GM23248 (cell line): Measurements from ENCODE around the gene ARHGEF3. TPM values are rescaled to one million over a fixed set of nuclear protein-coding genes. Genes with fewer than 3 reads are reported as not detected.

ENCODE experiments used
- DNase-seq: peaks from one replicate; pipeline ENCODE4 v3.0.0-alpha.2; 2015
- H2AFZ ChIP-seq: fragments of 200-600 bp; sonication (generic); 2 replicates; pipeline ENCODE4 v1.6.1; 2016; ENCODE audit warnings: antibody characterized with exemption
- H3F3A ChIP-seq: fragments of 200-600 bp; sonication (generic); 2 replicates; pipeline ENCODE4 v1.6.1; 2016; ENCODE audit warnings: mild to moderate bottlenecking, antibody characterized with exemption, mixed run types; ENCODE audit not compliant: insufficient read depth
- H3K27ac ChIP-seq: fragments of 200-600 bp; sonication (generic); 2 replicates; pipeline ENCODE4 v1.5.1; 2016; ENCODE audit warnings: mild to moderate bottlenecking
- H3K27me3 ChIP-seq: fragments of 200-600 bp; sonication (generic); replicated peaks from 2 replicates; pipeline ENCODE4 v1.6.1; 2016; ENCODE audit warnings: mild to moderate bottlenecking; ENCODE audit not compliant: insufficient read depth
- H3K36me3 ChIP-seq: fragments of 200-600 bp; sonication (generic); 2 replicates; pipeline ENCODE4 v1.6.1; 2016; ENCODE audit warnings: low read depth, mild to moderate bottlenecking
- H3K4me1 ChIP-seq: fragments of 200-600 bp; sonication (generic); 2 replicates; pipeline ENCODE4 v1.6.1; 2016; ENCODE audit warnings: mild to moderate bottlenecking; ENCODE audit not compliant: insufficient read depth
- H3K4me2 ChIP-seq: fragments of 200-600 bp; sonication (generic); one replicate; pipeline ENCODE4 v1.6.1; 2016; ENCODE audit warnings: mild to moderate bottlenecking; ENCODE audit not compliant: unreplicated experiment
- H3K4me3 ChIP-seq: fragments of 200-600 bp; sonication (generic); 2 replicates; pipeline ENCODE4 v1.5.1; 2016; ENCODE audit warnings: mild to moderate bottlenecking
- H3K79me2 ChIP-seq: fragments of 200-600 bp; sonication (generic); 2 replicates; pipeline ENCODE4 v1.6.1; 2016; ENCODE audit warnings: mild to moderate bottlenecking; ENCODE audit not compliant: insufficient read depth
- H3K9ac ChIP-seq: fragments of 200-600 bp; sonication (generic); 2 replicates; pipeline ENCODE4 v1.6.1; 2016; ENCODE audit warnings: mild to moderate bottlenecking
- H3K9me2 ChIP-seq: fragments of 200-600 bp; sonication (generic); 2 replicates; pipeline ENCODE4 v1.6.1; 2016; ENCODE audit warnings: mixed run types, mild to moderate bottlenecking, moderate library complexity; ENCODE audit not compliant: insufficient read depth
- H3K9me3 ChIP-seq: fragments of 200-600 bp; sonication (generic); one replicate; pipeline ENCODE4 v1.6.1; 2017; ENCODE audit warnings: low read depth
- H4K20me1 ChIP-seq: fragments of 200-600 bp; sonication (generic); 2 replicates; pipeline ENCODE4 v1.6.0; 2016; ENCODE audit not compliant: insufficient read depth
- EZH2 ChIP-seq: fragments of 200-600 bp; sonication (generic); IDR thresholded peaks from 2 replicates; pipeline ENCODE4 v1.6.1; 2018; ENCODE audit warnings: antibody characterized with exemption, mild to moderate bottlenecking; ENCODE audit not compliant: insufficient read depth, poor library complexity, severe bottlenecking
- EZH2phosphoT487 ChIP-seq: fragments of 200-600 bp; sonication (generic); IDR thresholded peaks from 2 replicates; pipeline ENCODE4 v1.6.1; 2018; ENCODE audit warnings: antibody characterized with exemption, moderate library complexity, mild to moderate bottlenecking, low read depth; ENCODE audit not compliant: insufficient read depth
- WGBS, 2 experiments: methylation state at CpG; one replicate each; pipeline ENCODE4 v1.1.6; 2015 to 2017; ENCODE audit warnings: low lambda C conversion rate in 2 of 2, low coverage in 1 of 2; ENCODE audit errors: missing lambda C conversion rate in 2 of 2; 5-methylcytosine and 5-hydroxymethylcytosine counted together
- in situ Hi-C: fragments of 300-500 bp; cut with MboI; formaldehyde crosslinking; loops from 2 replicates; pipeline ENCODE4 v1.15.0; 2020
- polyA plus RNA-seq: library from polyadenylated mRNA; unstranded; fragments of >200 nt; fragmentation: Nextera tagmentation; extraction: Ambion mirVana; gene quantifications from 2 replicates; pipeline ENCODE4 v1.2.1, GENCODE V29; 2016
- total RNA-seq: library from RNA; depleted of rRNA; stranded (reverse); fragments of >200 nt; shearing (Covaris generic); gene quantifications from 2 replicates; pipeline ENCODE4 v1.2.3, GENCODE V29; 2014

The ARHGEF3 gene
- total and polyA plus RNA-seq, 2 experiments from 2014 or later: 1.1 to 3.0 TPM

DNA sequence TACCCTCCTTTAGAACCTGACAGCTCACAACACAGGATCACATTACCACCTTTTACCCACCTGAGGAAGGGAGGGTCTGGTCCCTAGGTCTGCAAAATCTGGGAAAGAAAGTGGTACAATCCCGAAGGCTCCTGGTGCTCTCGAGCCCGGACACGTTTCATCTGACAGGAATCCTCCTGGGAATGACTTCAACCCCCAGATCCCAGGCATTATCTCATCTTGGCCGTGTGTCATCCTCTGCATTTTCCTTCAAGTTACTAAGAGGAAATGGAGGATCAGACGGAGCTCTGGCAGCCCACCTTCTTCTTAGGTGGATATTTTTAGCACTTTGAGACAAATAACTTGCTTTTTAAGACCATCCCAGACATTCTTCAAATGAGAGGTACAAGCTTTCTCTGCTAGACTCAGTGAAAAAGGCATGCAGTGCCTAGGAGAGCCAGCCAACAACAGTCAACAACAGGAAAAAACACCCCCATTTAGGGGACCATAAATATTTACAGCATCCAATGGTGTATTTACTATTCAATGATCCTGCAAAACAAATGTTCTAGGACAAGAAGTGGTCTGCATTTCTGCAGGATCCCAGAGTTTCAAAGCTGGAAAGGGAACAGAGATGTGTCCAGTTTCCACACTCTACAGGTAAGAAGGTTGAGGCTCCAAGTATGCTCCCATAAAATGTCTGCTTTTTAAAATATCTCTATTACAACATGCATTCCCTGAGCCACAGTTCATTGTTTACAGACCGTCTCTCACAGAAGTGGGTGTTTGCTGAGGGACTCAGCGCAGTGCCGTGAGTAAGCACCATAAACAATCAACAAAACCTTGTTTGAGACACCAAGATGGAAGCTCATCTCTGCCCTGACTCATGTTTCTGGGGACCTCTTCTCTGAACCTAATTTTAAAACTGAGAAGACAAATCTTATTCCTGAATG is 38.3 kb upstream of the ARHGEF3 start:
- Histone ChIP-seq H3F3A (peaks cover 13% of the 10 kb centered on the region), H3K4me1 (peaks cover 36% of the 10 kb centered on the region), H2AFZ (peak overlapping the region; percentile 50), H4K20me1 (no peaks in the 10 kb centered on the region), H3K9me3 (no peaks in the 10 kb centered on the region), H3K9me2 (no peaks in the 10 kb centered on the region), H3K4me3 (peak overlapping the region; percentile 24), H3K27me3 (no peaks in the 10 kb centered on the region), H3K36me3 (no peaks in the 10 kb centered on the region), H3K79me2 (no peaks in the 10 kb centered on the region), H3K4me2 (peak overlapping the region; percentile 73), H3K27ac (peak overlapping the region; percentile 60), H3K9ac (peak overlapping the region; percentile 40)
- peak; percentile 90 for DNase-seq
- in situ Hi-C loops: no loop called here
- no peak for TF ChIP-seq EZH2phosphoT487
- TF ChIP-seq EZH2: no peak
- 2 to 5% methylated on average over 9 of the region's 9 CpGs for WGBS, 2 experiments

DNA sequence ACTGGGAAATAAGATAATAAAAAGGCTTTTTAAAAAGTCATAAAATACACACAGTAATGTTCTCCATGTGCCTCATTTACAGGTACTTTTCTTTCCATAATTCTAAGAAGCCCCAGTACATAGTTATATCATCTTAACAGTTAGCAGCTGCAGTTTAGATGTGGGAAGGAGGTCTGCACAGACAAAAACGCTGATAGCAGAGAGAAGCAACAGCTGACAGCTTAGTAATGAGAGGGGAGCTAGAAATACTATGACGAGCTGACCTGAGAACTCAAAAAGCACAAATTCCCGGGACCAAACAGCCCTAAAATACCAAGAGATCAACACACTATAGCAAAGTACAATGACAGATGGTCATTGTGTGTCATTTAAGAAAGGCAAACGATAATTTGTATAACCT is 36.7 kb upstream of the ARHGEF3 start:
- in situ Hi-C loops: no loop called here
- no peak overlapping the region for H3K4me3 ChIP-seq
- WGBS, 2 experiments: 75 to 76% methylated on average over 4 of the region's 4 CpGs
- no peaks in the 10 kb centered on the region for H4K20me1 ChIP-seq
- peaks cover 13% of the 10 kb centered on the region for H3F3A ChIP-seq
- no peaks in the 10 kb centered on the region for H3K27me3 ChIP-seq
- H3K9me3 ChIP-seq: no peaks in the 10 kb centered on the region
- no peaks in the 10 kb centered on the region for H3K79me2 ChIP-seq
- no peak overlapping the region for H2AFZ ChIP-seq
- no peaks in the 10 kb centered on the region for H3K36me3 ChIP-seq
- no peak overlapping the region for H3K9ac ChIP-seq
- DNase-seq: no peak
- H3K27ac ChIP-seq: no peak overlapping the region
- H3K4me2 ChIP-seq: no peak overlapping the region
- TF ChIP-seq EZH2phosphoT487 (no peak), EZH2 (no peak)
- no peaks in the 10 kb centered on the region for H3K9me2 ChIP-seq
- H3K4me1 ChIP-seq: peaks cover 35% of the 10 kb centered on the region

DNA sequence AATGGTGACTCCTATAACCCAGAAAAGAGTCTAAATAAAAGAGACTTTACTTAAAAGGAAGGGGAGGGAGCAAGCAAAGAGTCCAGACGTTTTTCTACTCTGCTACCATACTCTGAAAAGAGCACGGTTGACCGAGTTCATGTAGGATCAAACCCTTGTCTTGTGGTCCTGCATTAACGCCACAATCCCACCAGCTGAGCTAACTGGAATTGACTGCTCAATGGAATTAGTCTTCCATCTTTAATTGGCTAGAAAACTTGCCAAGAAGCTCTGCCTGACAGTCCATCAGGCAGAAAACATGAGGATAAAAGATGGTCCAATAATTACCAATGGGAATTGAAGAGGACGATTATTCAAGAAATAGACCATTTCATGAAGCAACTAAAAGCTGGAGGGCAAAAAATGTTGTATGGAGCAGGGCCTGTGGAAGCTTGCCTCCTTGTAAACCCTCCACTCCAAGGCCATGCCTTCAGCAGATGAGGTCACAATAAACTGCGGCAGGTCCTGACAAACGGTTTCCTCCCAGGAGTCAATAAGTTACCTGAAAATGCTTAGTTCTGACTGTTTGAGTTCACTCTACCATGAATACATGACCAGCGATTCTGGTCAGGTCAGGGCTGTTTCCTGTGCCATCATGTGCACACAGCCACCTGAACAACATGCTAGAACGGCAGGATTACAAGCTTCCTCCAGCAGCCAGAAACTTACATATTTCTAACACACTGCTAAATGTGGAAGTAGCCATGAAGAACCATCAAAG is 35.6 kb upstream of the ARHGEF3 start:
- Histone ChIP-seq H3K4me3 (no peak overlapping the region), H3K9me2 (no peaks in the 10 kb centered on the region), H3K4me1 (peaks cover 35% of the 10 kb centered on the region), H3K79me2 (no peaks in the 10 kb centered on the region), H3K27me3 (no peaks in the 10 kb centered on the region), H3K9me3 (no peaks in the 10 kb centered on the region), H3K4me2 (no peak overlapping the region), H3F3A (peaks cover 13% of the 10 kb centered on the region), H3K36me3 (no peaks in the 10 kb centered on the region), H4K20me1 (no peaks in the 10 kb centered on the region), H3K9ac (no peak overlapping the region), H2AFZ (no peak overlapping the region), H3K27ac (no peak overlapping the region)
- in situ Hi-C loops: no loop called here
- 77 to 78% methylated on average over 9 of the region's 9 CpGs for WGBS, 2 experiments
- TF ChIP-seq EZH2: no peak
- TF ChIP-seq EZH2phosphoT487: no peak
- DNase-seq: no peak

DNA sequence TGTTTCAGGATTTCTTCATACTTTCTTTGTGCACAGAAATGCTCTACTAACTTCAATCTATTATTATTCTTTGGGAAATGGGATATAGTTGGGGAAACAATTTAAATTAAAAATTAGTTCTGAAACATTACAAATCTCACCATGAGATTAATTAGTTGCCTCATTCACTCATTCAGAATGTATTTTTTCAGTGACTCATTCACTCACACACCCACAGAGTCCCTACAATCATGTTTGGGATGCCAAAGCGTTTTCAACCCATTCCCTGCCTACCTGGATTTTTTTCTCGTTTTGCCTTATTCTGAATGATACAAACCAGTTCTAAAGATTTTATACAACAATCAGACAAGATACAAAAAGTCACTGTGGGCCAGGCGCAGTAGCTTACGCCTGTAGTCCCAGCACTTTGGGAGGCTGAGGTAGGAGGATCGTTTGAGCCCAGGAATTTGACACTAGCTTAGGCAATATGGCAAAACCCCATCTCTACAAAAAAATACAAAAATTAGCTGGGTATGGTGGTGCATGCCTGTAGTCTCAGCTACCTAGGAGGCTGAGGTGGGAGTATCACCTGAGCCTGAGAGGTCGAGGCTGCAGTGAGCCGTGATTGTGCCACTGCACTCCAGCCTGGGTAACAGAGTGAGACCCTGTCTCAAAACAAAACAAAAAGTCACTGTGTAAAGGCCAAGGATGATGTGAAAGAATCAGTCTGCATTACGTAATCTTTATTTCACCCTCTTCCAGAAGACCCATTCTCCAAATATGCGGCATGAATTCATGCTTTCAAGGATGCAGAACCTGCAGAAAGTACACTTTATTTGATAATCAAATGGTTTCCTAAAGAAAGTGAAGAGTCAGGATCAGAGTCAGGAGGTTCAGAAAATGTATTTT is 34.8 kb upstream of the ARHGEF3 start:
- Histone ChIP-seq H3K9me3 (no peaks in the 10 kb centered on the region), H3K36me3 (no peaks in the 10 kb centered on the region), H3K4me1 (peaks cover 35% of the 10 kb centered on the region), H3F3A (peaks cover 13% of the 10 kb centered on the region), H3K79me2 (no peaks in the 10 kb centered on the region), H3K9ac (no peak overlapping the region), H3K4me3 (no peak overlapping the region), H2AFZ (no peak overlapping the region), H3K27ac (peak overlapping the region; percentile 9; the same call in 1 of the 2 replicates), H3K27me3 (no peaks in the 10 kb centered on the region), H3K4me2 (peak overlapping the region; percentile 34), H3K9me2 (no peaks in the 10 kb centered on the region), H4K20me1 (no peaks in the 10 kb centered on the region)
- 73 to 78% methylated on average over 9 of the region's 9 CpGs for WGBS, 2 experiments
- in situ Hi-C loops: no loop called here
- TF ChIP-seq EZH2: no peak
- no peak for TF ChIP-seq EZH2phosphoT487
- peak; percentile 59 for DNase-seq
